HG02588 (cell line): ENCODE data around the gene FRMD4A.

Experiments used
- ATAC-seq: cut with Tn5 transposase; IDR thresholded peaks from one replicate; pipeline ENCODE4 v1.9.1; 2021; ENCODE audit warnings: mild to moderate bottlenecking, moderate library complexity; ENCODE audit not compliant: unreplicated experiment

FRMD4A gene

GRCh38 chr10:13669901-13670300 is 660.8 kb downstream of the FRMD4A start:
- ATAC-seq: no peak

DNA sequence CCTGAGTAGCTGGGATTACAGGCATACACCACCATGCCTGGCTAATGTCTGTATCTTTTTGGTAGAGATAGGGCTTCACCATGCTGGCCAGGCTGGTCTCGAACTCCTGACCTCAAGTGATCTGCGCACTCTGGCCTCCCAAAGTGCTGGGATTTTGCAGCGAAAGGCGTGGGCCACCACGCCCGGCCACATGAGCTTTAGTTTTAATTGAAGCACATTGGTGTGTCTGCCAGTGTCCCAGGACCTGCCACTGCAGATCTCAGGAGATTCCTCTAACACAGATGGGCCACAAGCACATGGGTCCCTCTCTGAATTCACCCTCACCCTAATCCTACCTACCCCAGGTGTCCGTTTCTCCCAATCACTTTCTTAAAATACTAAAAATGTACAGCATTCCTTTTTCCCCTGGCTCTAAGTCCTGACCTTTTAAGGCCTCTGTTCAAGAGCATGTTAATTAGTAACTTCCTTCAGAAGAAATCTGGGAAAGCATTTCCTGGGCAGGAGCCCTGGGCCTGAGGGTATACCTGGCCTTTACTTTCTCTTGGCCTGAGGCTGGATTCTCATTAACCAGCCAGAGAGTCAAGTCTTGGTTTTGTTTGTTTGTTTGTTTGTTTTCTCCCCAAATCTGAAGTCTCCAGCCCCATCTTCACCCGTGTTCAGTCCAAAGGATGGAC is 661.4 kb downstream of the FRMD4A start:
- no peak for ATAC-seq

GRCh38 chr10:13668126-13668525 is 662.6 kb downstream of the FRMD4A start:
- no peak for ATAC-seq

- no peak for ATAC-seq
Observed at GRCh38 chr10:13665516-13666262, 665.0 kb downstream of the FRMD4A start.

- no peak for ATAC-seq
Observed at GRCh38 chr10:13661256-13661655, 669.5 kb downstream of the FRMD4A start.

GRCh38 chr10:13660551-13660920 is 670.2 kb downstream of the FRMD4A start:
- ATAC-seq: no peak

DNA sequence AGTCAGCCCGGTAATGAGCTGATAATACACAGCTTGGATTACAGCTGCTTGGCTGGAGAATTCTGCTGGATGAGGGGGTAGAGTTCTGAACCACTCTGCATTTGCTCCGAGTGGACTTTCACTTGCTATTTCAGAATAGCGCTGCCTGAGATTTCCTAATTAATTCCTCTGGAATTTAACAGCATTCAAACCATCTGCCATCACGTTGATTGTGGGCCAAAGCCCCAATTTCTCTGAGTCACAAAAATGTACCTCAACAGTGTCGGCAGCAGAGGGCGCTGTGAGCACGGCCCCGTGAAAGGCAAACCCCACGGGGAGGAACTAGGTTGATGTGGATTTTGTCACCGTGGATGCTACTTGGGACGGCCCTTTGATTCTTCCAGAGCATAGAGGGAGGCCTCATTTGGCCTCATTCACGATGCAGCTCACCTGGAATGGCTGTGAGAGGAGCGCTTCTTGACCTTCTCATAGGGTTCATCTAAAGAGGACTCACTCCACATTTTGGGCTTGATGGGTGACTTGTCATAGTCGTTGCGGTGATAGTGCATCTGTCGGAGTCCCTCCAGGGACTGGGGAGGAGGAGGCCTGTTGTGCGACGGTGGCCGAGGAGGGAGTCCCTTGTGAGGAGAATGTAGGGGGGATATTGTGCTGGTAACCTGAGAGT is 670.7 kb downstream of the FRMD4A start:
- no peak for ATAC-seq

DNA sequence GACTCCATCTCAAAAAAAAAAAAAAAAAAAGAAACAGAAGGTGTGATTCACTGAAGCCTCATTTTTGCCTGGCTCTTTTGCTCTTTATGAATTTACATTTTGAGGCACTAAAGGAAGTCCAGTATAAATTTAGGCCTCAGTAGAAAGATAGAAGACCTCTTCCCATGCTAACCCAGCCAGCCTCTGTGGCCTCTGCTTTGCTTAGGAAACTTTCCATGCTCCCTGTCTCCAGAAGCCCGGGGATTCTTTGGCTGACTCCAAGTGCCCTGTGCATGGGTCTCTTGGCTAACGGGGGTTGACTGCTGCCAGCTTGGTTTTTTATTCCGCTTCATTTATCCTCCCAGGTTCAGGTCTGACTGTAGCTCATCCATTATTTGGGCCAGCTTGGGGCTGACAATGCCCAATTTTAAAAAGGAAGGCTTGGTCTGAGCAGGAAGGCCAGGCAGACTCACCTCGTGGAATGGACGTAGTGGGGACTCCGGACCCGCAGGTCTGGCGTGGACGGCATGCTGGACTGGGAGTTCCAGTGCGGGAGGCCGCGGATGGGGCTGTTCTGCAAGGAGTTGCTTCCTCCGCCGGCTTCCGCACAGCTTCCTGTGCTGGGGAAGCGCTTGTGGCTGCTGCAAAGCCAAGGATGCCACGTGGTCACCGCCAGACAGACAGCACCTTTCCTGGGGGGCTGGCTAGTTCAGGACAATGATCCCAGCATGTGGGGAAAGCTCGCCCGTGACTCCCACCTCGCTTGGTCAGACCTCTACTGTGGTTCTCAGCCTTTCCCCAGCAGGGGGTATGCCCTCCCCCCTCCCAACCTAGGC is 671.6 kb downstream of the FRMD4A start:
- no peak for ATAC-seq

DNA sequence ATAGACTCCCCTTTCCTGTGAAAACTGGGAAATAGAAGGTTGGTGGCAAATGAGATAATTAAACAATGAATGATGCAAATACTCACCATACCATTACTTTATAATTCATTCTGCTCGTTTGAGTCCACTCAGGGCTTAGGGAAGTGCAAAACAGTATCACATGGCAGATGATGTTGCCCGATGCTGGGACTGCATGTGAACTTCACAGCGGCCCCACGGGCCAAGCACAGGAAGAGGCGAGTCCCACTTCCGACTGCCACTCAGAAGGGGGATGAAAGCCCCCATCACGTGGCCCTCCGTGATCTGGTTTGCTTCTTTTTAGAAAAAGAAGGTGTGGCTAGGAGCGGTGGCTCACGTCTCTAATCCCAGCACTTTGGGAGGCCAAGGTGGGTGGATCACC is 672.5 kb downstream of the FRMD4A start:
- no peak for ATAC-seq

DNA sequence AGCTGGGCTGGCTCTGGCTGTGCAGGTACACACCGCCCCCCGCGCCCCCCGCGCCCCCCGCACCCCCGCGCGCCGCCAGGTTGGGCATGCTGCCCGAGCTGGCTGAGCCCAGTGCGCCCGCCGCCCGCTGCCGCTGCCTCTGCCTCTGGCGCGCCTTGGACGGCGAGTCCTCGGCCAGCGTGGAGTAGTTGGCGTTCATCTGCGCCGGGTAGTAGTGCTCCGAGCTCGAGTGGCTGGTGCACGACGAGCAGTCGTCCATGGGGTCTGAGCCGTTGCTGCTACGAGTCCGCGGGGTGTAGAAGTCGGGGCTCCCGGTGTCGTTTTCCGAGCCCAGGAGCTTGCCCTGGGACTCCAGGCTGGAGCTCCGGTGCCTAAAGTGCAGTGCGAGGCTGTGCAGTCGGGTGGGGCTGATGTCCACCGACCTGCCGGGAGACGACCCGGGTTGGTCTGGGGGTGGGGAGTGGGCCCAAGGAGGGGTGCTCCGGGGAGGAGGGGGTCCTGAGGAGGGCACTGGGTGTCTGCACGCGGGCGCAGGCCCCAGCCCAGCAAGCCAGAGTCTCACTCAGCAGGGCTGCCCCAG is 673.5 kb downstream of the FRMD4A start:
- no peak for ATAC-seq

DNA sequence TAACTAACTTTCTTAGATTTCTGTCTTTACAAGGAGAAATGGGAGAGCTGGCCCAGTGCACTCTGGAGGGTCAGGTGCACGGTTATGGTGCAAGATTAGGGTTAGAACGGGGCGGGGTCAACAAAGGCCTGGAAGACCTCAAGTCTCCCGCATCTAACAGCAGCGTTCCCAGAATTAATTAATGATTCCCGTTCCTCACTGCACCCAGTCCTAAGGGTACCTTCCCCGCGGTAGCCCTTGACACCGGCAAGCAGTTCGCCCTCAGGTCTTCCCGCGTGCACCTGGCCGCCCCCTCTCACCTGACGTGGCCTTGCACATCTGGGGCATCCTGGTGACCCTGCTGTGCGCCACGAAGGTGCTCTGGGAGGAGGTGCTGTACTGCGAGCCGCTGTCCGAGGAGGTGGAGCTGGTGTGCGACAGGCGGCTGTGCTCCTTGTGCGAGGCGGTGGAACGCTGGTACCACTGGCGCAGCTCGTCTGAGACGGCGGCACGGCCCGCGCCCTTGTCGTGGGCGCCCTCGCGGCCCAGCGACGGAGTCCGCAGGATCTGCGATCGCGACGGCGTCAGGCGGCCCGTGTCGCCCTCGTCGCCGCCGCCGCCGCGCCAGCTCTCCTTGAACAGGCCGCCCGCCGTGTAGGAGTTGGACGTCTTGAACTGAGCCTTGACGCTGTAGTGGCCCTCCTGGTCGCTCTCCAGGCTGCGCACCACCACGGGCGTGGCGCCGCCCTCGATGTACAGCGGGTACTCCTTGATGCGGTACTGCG is 674.2 kb downstream of the FRMD4A start:
- ATAC-seq: no peak

DNA sequence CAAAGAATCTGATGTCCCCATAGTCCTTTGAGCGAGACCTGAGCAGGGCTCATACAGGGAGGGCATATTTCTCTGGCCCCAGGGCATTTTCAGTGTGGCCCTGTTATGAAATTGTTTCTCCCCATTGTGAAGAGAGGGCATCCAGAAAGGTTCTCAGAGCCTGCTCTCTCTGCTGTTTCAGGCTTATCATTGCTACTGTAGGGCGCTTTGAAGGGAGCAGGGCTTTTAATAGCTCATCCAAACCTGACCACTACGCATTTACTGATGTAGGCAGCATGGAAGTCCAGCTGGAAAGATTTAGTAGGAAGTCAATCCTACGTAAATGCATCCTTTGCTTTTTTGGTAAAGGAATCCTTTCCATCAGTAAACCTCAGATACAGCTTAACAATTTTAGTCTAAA is 675.9 kb downstream of the FRMD4A start:
- no peak for ATAC-seq

DNA sequence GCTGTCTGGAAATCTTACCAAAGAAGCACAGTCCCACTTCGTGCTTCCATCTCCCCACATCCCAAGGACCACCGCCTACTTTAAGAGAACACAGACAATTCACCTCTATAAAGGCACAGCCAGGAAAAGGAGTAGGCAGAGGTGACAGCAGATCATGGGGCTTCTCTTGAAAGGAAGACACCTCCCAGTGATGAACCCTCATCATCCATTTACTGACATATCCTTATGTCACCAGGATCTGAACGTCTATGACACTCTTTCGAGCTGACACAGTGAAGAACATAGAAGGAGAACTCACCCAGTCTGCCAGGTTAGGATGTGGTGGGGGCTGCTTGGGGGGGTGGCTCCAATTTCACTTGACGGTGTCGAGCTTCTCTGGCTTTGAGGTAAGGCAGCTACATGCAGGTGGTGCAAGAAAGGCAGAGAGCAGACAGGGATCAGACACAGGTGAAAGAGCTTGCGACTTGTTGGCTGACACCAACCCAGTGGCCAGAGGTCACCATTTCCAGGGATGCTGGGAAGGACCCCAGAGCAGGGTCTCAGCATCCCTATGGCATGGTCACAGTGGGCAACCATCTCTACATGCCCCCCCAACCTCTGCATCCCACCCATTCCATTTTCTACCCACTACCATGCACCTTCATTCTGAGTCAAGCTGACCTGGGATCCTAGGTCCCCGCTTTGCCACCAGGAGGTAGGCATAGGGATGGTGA is 676.5 kb downstream of the FRMD4A start:
- ATAC-seq: no peak

DNA sequence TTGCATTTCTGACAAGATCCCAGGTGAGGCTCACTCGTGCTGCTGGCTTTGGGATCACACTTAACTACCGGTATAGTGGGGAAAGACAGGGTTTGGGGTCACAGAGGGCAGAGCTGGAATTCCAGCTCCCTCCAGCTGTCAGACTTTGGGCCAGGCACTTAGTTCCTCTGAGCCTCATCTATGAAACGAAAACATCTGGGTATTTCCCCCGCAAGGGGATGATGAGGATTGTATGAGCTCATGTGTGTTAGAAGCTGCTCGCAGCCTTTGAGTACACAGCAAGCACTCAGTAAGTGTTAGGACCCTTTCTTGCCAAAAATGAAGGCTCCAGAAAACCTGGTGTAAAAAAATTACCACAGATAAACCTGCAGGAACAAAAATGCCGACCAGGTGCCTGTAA is 677.9 kb downstream of the FRMD4A start:
- no peak for ATAC-seq

GRCh38 chr10:13651969-13652720 is 678.6 kb downstream of the FRMD4A start:
- no peak for ATAC-seq

GRCh38 chr10:13650961-13651360 is 679.8 kb downstream of the FRMD4A start:
- no peak for ATAC-seq

GRCh38 chr10:13649844-13650520 is 680.7 kb downstream of the FRMD4A start:
- ATAC-seq: peak; percentile 46

DNA sequence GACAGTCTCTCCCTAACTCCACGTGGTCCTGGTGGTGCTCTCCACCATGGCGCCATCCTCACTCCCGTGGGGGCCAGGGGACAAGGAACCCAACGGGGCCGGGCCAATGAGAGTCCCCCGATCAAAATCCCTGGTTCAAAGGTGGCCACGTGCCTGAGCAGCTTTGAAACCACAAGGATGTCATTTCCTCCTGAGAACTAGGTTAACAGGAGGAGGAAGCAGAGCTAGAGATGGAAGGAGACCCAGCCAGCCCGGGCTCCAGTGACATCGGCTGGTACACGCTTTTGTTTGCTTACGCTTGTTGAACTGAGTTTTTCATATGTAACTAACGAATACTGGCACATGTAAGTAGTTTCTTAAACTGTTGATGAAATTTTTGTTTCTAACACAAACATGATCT is 682.3 kb downstream of the FRMD4A start:
- no peak for ATAC-seq
